GM12892 (cell line): ENCODE measurements around the gene GPR55.

Source experiments
- POLR2A ChIP-seq: IDR thresholded peaks from 2 replicates; pipeline ENCODE4 v1.6.1; 2011; ENCODE audit warnings: low read depth, low read length, control low read depth
- POLR2AphosphoS5 ChIP-seq: IDR thresholded peaks from 2 replicates; pipeline ENCODE4 v1.6.1; 2011; ENCODE audit warnings: low read depth, low read length, control low read depth

- no peak for TF ChIP-seq POLR2A
- TF ChIP-seq POLR2AphosphoS5, result no peak
Observed at GRCh38 chr2:230881840-230882239, 43.2 kb downstream of the GPR55 start.
